Measurements from ENCODE around the gene ZSCAN16.

- TF ChIP-seq CTCF (IDR thresholded peaks at IDR 0.05; ENCODE audit: low read length) (no peak), EZH2 (optimal IDR thresholded peaks at IDR 0.05; ENCODE audit: low read depth, low read length) (no peak)
Observed at GRCh38 chr6:28107506-28107905, 16.9 kb upstream of the ZSCAN16 start.
